ENCODE data around the gene STYK1.
"Not testable (repeated sequence)": the region's sequence is repeated elsewhere in the genome, so short reads cannot be mapped to it uniquely, and the experiment has no call there.

Gene STYK1

DNA sequence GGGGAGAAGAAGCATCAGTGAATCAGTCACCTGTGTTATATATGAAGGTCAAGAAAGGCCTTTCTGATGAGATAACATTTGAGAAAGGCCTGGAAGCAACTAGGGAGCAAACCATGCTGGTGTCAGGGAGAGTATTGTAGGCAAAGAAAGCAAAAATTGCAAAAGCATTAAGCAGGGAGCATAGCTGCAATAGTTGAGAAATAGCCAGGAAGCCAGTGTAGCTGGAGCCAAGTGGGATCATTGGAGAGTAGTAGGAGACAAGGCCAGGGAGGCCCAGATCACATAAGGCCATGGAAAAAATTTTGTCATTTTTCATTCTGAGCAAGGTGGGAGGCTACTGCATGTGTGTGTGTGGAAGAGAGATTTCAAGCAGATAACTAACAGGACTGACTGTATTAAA, 41.6 kb downstream of the STYK1 start:
- no peak for FAIRE-seq
- DNase-seq (ENCODE audit: extremely low spot score, insufficient read length, low read depth), result no peak

DNA sequence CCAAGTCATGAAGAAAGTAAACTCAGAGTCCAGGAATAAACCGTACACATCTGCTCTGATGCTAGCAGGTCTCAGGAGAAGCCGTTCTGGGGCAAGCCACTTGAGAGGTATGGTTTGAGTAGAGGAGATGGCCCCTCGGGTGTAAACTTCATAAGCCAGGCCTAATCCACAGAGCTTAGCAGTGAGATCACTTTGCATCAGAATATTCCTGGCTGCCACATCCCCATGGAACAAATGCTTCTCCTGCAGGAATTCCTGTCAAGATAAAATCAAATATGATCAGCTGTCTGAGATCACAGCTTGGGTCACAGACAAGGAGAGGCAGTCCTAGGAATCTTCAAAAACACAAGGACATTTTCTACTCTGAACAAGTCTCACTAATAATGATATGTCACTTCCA, 49.2 kb downstream of the STYK1 start:
- FAIRE-seq (no peak), DNase-seq (ENCODE audit: extremely low spot score, insufficient read length, low read depth) (no peak)

DNA sequence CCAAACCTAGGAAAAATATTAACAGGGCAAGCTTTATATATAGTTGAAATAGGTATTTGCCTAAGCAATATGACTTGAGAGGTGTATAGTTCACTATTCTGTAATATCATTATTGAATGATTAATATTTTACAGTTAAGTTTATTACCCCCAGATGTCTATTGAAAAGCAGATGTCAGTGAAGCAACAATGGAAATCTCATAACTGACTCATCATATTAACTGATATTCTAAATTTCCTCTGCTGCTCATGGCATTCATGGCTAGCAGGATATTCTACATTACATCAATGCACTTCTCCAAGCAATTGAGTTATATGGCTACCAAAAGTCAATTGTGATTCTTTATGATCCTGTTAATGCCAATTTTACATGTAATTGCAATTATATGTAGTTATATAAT, 50.7 kb downstream of the STYK1 start:
- FAIRE-seq, result no peak
- no peak for DNase-seq (ENCODE audit: extremely low spot score, insufficient read length, low read depth)

DNA sequence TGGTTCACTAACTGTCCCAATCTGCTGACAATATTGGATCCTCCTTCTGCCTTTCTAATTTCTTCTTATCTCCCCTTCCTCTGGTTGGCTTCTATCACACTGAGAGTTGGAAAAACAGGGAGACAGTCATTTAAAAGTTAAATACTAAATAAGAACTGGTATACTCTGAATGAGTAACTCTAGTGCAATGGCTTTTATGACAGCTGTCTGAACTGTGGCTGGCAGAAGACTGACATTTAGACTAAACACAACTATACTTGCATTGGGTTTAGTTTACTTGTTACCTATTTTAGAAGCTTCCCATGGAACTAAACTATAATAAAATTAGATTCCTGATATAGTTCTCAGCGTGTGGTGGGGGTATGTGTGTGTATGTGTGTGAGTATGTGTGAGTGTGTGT, 52.6 kb downstream of the STYK1 start:
- DNase-seq (ENCODE audit: extremely low spot score, insufficient read length, low read depth), result no peak
- FAIRE-seq, result no peak

- DNase-seq (ENCODE audit: extremely low spot score, insufficient read length, low read depth), result no peak
- FAIRE-seq, result no peak
Measured at GRCh38 chr12:10620078-10620779, 53.6 kb downstream of the STYK1 start.

GRCh38 chr12:10618338-10618987, 55.4 kb downstream of the STYK1 start:
- FAIRE-seq (no peak), DNase-seq (ENCODE audit: extremely low spot score, insufficient read length, low read depth) (no peak)

DNA sequence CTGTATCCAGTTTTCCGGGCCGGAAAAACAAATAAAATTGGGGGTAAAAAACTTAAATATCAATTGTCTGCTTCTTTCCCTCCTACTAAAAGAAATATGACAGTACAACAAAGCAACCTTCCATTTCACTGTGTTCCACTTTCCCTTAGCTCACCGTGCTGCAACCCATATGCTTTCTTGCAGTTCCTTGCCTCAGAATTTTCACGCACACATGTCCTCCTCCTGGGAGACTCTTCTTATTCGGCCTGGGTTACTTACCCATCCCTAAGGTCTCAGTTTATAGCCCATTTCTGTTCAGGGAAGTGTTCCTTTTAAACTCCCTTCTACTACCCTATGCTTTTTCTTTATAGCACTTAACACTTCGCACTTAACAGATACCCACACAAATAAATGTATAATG, 56.0 kb downstream of the STYK1 start:
- DNase-seq (ENCODE audit: extremely low spot score, insufficient read length, low read depth), result no peak
- FAIRE-seq, result no peak

DNA sequence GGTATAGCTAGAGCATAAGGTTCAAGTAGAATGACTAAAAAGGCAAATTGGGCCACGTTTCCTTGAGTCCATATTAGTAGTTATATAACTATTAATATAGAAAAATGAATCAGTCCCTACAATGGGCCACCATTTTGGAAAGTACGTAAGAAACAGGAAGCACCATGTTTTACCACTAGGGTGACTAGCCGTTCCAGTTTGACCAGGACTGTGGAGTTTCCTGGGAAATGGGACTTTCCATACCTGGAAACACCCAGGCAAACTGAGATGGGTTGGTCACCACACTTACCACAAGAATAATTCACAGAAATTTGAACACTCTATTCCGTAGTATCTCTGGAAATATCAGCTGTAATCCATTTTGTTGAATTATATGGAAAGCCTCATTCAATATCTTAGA, 58.3 kb downstream of the STYK1 start:
- FAIRE-seq, result no peak
- no peak for DNase-seq (ENCODE audit: extremely low spot score, insufficient read length, low read depth)

DNA sequence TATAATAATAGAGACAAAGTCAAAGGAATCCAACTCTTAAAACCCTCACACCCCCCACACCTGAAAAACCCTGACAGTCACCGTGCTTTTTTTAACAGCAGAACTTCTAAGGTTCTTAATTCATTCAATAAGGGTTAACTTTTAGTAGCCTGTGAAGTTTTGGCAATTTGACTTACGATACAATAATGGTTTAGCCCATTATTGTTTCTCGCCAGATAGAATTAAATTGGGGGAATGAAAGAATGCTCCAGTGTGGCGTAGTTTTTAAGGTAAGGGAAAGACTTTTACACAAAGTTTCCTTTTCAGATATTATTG, 59.8 kb downstream of the STYK1 start:
- no peak for DNase-seq (ENCODE audit: extremely low spot score, insufficient read length, low read depth)
- no peak for FAIRE-seq

GRCh38 chr12:10613349-10614055, 60.4 kb downstream of the STYK1 start, which contains the start of gene MAGOHB:
Gene MAGOHB, minus strand, starts transcription at chr12:10613609. Its CDS starts 77 bp downstream, at chr12:10613532.
- FAIRE-seq, result peak; percentile 98

GRCh38 chr12:10612984-10613348, 60.9 kb downstream of the STYK1 start:
- FAIRE-seq, result no peak
- DNase-seq (ENCODE audit: extremely low spot score, insufficient read length, low read depth), result no peak

More at GRCh38 chr12:10613349-10614055, 60.4 kb downstream of the STYK1 start, which contains the start of gene MAGOHB:
- peak; percentile 89 for DNase-seq (ENCODE audit: extremely low spot score, insufficient read length, low read depth)

- no peak for DNase-seq (ENCODE audit: extremely low spot score, insufficient read length, low read depth)
- FAIRE-seq, result no peak
Measured at GRCh38 chr12:10612110-10612509, 61.7 kb downstream of the STYK1 start.

GRCh38 chr12:10611258-10611657, 62.6 kb downstream of the STYK1 start:
- not testable (repeated sequence) for DNase-seq (ENCODE audit: extremely low spot score, insufficient read length, low read depth); FAIRE-seq

DNA sequence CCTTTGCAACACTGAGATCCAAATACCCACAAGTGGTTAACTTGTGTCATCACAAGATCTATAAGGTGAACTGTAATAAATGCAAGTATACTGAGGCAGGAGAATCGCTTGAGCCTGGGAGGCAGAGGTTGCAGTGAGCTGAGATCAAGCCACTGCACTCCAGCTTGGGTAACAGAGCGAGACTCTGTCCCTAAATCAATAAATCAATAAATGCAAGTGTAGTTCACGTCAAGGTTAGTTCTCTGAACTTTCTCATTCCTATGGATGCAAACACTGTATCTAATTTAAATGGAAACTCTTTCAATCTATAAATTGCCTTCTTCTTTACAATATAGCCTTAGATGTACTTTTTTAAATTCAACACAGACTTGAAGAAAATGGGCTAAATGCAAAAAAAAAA, 63.7 kb downstream of the STYK1 start:
- DNase-seq (ENCODE audit: extremely low spot score, insufficient read length, low read depth), result no peak
- FAIRE-seq, result no peak

DNA sequence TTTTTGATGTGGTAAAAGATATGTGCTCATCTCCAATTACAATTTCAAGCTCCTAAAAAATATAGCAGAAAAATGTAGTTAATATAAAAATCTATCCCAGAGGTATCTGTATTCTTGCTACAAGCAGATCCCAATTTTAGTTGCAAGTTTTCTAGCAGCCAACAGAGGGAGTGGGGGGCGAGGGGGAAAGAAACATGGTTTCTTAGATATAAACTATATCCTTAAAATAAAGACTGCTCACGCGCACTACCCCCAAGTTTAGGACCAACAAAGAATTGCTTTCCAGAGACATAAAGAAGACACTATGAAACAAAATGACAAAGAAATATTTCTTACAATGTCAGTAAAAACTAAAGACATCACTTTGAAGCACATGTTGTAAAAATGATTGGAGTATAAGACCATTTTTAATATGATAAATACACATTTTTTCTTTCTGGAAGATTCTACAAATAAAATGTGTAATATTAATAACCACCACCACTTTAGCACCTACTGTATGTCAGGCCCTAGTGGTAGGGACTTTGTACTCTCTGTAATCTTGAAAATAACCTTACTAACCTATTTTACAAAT, 65.9 kb downstream of the STYK1 start:
- FAIRE-seq (no peak), DNase-seq (ENCODE audit: extremely low spot score, insufficient read length, low read depth) (no peak)

DNA sequence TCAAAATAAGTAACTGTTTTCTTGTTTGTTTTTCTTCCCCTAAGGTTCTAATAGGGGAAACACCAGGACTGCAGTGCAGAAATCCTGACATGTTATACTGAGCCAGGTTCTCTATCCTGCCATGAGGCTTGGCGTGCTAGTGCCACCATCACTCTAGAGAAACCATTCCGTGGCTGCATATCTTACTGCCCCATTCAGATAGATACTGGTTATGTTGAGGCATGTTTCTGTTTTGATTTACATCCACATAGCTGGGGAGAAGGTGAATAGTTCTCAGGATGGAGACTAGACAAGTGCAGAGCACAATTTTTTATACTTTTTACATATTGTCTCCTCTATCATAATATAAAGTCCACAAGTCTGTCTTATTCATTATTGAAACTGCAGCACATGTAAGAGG, 72.0 kb downstream of the STYK1 start:
- FAIRE-seq, result no peak
- DNase-seq (ENCODE audit: extremely low spot score, insufficient read length, low read depth), result no peak

DNA sequence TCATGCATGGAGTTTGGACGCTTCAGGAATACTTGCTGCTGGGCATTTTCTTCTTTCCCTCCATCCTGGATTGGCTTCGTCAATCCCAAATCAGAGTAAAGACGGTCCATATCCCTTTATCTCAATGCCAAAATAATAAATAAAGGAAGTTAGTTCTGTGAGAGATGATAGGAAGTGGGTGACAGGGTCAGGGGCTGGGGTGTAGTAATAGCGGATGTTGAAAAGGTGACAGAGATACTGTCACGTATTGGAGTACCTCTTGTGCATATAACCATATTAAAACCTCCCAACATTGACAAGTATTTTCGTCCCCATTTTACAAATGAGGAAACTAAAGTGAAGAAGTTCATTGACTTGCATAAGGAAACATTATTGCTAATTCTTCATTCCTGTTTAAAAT, 72.9 kb downstream of the STYK1 start:
- no peak for DNase-seq (ENCODE audit: extremely low spot score, insufficient read length, low read depth)
- no peak for FAIRE-seq

DNA sequence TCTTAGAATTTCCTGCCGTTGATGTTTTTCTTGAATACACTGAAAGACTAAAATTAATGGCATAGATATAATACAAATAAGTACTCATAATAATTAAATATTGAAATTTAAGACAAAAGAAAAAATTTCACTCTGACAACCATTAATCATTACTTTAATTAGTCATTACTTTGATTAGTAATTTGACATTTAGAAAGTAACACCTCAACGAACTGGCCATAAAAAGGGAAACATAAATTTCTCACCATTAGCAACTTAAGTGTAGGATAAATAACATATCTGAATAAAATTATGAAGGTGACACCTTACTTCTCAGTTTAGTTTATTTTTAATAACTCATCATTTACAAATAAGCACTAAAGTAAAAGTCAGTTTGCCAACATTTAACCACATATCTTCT, 78.0 kb downstream of the STYK1 start:
- no peak for DNase-seq (ENCODE audit: extremely low spot score, insufficient read length, low read depth)
- no peak for FAIRE-seq

- no peak for FAIRE-seq
- no peak for DNase-seq (ENCODE audit: extremely low spot score, insufficient read length, low read depth)
Measured at GRCh38 chr12:10590966-10591365, 82.9 kb downstream of the STYK1 start.

GRCh38 chr12:10584415-10584814, 89.4 kb downstream of the STYK1 start:
- FAIRE-seq, result no peak
- no peak for DNase-seq (ENCODE audit: extremely low spot score, insufficient read length, low read depth)

- DNase-seq (ENCODE audit: extremely low spot score, insufficient read length, low read depth) (no peak), FAIRE-seq (no peak)
Measured at GRCh38 chr12:10582704-10583103, 91.1 kb downstream of the STYK1 start.

Data from GM18507 (cell line).